Measurements from ENCODE around the gene XAB2. TPM values are rescaled to one million over a fixed set of nuclear protein-coding genes. Genes with fewer than 3 reads are reported as not detected.

Gene XAB2
- total and polyA plus RNA-seq, 2 donors (not counting 1 experiment from before 2014, with no cell fraction given): 62.7 to 93.8 TPM

DNA sequence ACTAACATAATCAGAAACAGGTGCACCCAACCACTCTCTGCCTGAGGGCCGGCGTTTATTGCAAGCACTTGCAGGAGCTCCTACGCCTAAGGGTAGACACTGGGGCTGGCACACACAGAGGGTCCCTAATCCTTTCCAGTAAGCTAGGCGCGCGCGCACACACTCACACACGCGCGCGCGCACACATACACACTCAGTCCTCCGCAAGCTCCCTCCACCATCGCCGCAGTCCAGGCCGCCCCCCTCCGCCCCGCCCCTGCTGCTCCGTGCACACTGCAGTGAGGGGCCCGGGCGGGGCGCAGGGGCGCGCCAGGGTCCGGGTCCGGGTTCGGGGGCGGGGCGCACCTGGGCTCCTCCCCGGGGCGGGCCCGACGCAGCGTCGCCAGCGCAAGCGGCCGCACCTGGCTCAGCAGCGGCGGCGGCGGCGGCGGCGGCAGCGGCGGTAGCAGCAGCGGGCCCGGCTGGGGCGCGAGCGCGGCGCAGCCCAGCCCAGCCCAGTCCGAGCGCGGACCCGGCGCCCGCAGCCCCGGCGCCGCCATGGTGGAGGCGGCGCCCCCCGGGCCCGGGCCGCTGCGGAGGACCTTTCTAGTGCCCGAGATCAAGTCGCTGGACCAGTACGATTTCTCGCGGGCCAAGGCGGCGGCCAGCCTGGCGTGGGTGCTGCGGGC lies 33.7 kb downstream of the XAB2 start, which contains the start of gene CAMSAP3:
Gene CAMSAP3, plus strand, starts transcription at position 398 of the 668 bp plus-strand sequence. Its CDS starts 140 bp downstream, at position 538.
- TF ChIP-seq, protein P1, sequence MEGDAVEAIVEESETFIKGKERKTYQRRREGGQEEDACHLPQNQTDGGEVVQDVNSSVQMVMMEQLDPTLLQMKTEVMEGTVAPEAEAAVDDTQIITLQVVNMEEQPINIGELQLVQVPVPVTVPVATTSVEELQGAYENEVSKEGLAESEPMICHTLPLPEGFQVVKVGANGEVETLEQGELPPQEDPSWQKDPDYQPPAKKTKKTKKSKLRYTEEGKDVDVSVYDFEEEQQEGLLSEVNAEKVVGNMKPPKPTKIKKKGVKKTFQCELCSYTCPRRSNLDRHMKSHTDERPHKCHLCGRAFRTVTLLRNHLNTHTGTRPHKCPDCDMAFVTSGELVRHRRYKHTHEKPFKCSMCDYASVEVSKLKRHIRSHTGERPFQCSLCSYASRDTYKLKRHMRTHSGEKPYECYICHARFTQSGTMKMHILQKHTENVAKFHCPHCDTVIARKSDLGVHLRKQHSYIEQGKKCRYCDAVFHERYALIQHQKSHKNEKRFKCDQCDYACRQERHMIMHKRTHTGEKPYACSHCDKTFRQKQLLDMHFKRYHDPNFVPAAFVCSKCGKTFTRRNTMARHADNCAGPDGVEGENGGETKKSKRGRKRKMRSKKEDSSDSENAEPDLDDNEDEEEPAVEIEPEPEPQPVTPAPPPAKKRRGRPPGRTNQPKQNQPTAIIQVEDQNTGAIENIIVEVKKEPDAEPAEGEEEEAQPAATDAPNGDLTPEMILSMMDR (IDR thresholded peaks at IDR 0.05): no peak
- no peak for TF ChIP-seq EZH2 (IDR thresholded peaks at IDR 0.05; ENCODE audit: borderline replicate concordance, insufficient read depth, low read depth, low read length, poor library complexity, severe bottlenecking)
- peaks cover 2% of the 10 kb centered on the region for H3K9me3 Mint-ChIP-seq (ENCODE audit: insufficient read depth)
- H3K4me2 ChIP-seq (replicated peaks; ENCODE audit: low read depth, low read length, poor library complexity, severe bottlenecking): peak within 1 kb of the TSS; percentile 87

DNA sequence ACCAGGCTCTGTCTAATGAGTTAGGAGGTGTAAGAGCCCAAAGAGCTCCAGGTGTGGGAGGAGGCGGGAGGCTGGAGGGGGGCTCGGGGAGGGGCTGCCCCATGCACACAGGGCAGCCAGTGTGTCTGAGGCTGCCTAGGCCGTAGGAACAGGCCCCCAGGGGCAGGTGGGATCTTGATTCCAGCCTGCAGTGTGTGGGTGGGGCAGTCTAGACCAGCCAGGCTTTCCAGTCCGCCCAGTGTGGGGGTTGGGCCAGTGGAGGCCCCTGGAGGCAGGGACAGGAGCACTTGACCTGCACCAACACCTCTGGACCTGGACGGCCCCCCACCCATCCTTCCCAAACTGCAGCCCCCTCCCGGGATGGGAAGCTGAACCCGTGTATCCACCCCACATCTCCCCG lies 39.1 kb downstream of the XAB2 start:
- CTCF ChIA-PET: no interaction called here
- TF ChIP-seq EZH2 (IDR thresholded peaks at IDR 0.05; ENCODE audit: borderline replicate concordance, insufficient read depth, low read depth, low read length, poor library complexity, severe bottlenecking): no peak
- TF ChIP-seq, protein P1 (IDR thresholded peaks at IDR 0.05): no peak
- Histone ChIP-seq H3K79me2 (ENCODE audit: control insufficient read depth, insufficient read depth, low read length) (no peaks in the 10 kb centered on the region), H3K27ac (ENCODE audit: low read length in 2 of 2) (no peak overlapping the region), H3K9me3 (ENCODE audit: control extremely low read depth in 1 of 3, control insufficient read depth in 2 of 3, insufficient read depth in 1 of 3, low read length in 2 of 3) (no peaks in the 10 kb centered on the region), H3K36me3 (replicated peaks in 1 of 2; ENCODE audit: control extremely low read depth in 1 of 2, control insufficient read depth in 1 of 2, extremely low read depth in 1 of 2, insufficient read depth in 2 of 2, low read length in 1 of 2) (no peaks in the 10 kb centered on the region), H3K9ac (ENCODE audit: low read length) (no peak overlapping the region), H4K20me1 (ENCODE audit: control insufficient read depth, insufficient read depth, low read length, poor library complexity, severe bottlenecking) (no peaks in the 10 kb centered on the region), H3K27me3 (replicated peaks in 1 of 4; ENCODE audit: control extremely low read depth in 1 of 4, control insufficient read depth in 3 of 4, insufficient read depth in 4 of 4, low read length in 3 of 4) (peaks cover 0 to 23% (median 4%) of the 10 kb centered on the region in 4 experiments), H2AFZ (ENCODE audit: insufficient read depth, low read depth, low read length, poor library complexity, severe bottlenecking) (no peak overlapping the region), H3K4me1 (ENCODE audit: control insufficient read depth in 2 of 2, insufficient read depth in 2 of 2, low read length in 2 of 2) (peaks cover 2% of the 10 kb centered on the region in 2 donors), H3K4me2 (replicated peaks; ENCODE audit: low read depth, low read length, poor library complexity, severe bottlenecking) (no peak overlapping the region), H3K4me3 (ENCODE audit: control extremely low read depth in 1 of 5, extremely low read depth in 1 of 5, insufficient read depth in 1 of 5, low read depth in 2 of 5, low read length in 4 of 5) (no peak overlapping the region)
- H3K4me3 Mint-ChIP-seq: no peak overlapping the region
- POLR2A ChIA-PET: no interaction called here
- peaks cover 22% of the 10 kb centered on the region for H3K27me3 Mint-ChIP-seq
- DNase-seq (no peak), ATAC-seq (ENCODE audit: low read depth) (no peak)
- intact Hi-C loops (cut with micrococcal nuclease): no loop called here
- peaks cover 2% of the 10 kb centered on the region for H3K4me1 Mint-ChIP-seq
- H3K9me3 Mint-ChIP-seq (ENCODE audit: insufficient read depth): no peaks in the 10 kb centered on the region
- WGBS (ENCODE audit: insufficient coverage): 64% methylated on average over 8 of the region's 8 CpGs
- no peak overlapping the region for H3K27ac Mint-ChIP-seq

More for the DNA sequence above, 33.7 kb downstream of the XAB2 start, which contains the start of gene CAMSAP3:
- no peaks in the 10 kb centered on the region for H3K79me2 ChIP-seq (ENCODE audit: control insufficient read depth, insufficient read depth, low read length)
- peak; percentile 82 for ATAC-seq (ENCODE audit: low read depth)
- under 1% methylated on average over 77 of the region's 78 CpGs for WGBS (ENCODE audit: insufficient coverage)
- peak within 1 kb of the TSS in 3 of 5 experiments; percentile 38 to 61 (median 47) for H3K4me3 ChIP-seq (ENCODE audit: control extremely low read depth in 1 of 5, extremely low read depth in 1 of 5, insufficient read depth in 1 of 5, low read depth in 2 of 5, low read length in 4 of 5)
- peaks cover 11 to 13% of the 10 kb centered on the region in 2 donors for H3K4me1 ChIP-seq (ENCODE audit: control insufficient read depth in 2 of 2, insufficient read depth in 2 of 2, low read length in 2 of 2)
- no peaks in the 10 kb centered on the region for H4K20me1 ChIP-seq (ENCODE audit: control insufficient read depth, insufficient read depth, low read length, poor library complexity, severe bottlenecking)
- ChIA-PET CTCF (interaction anchor here (0.6 to 1.4 kb wide), 2 partner anchors 325 to 336 kb away, joined by 3 read pairs; no protein-coding TSS in a partner anchor), POLR2A (interaction anchor here (0.5 to 0.6 kb wide), 3 partner anchors 9 to 723 kb away, joined by 4 to 10 read pairs (median 4); no protein-coding TSS in a partner anchor)
- H3K4me1 Mint-ChIP-seq: peaks cover 11% of the 10 kb centered on the region
- no peaks in the 10 kb centered on the region for H3K36me3 ChIP-seq (replicated peaks in 1 of 2; ENCODE audit: control extremely low read depth in 1 of 2, control insufficient read depth in 1 of 2, extremely low read depth in 1 of 2, insufficient read depth in 2 of 2, low read length in 1 of 2)
- peak within 1 kb of the TSS; percentile 81 for H2AFZ ChIP-seq (ENCODE audit: insufficient read depth, low read depth, low read length, poor library complexity, severe bottlenecking)
- H3K27me3 ChIP-seq (replicated peaks in 1 of 4; ENCODE audit: control extremely low read depth in 1 of 4, control insufficient read depth in 3 of 4, insufficient read depth in 4 of 4, low read length in 3 of 4): peaks cover 0 to 47% (median 11%) of the 10 kb centered on the region in 4 experiments
- DNase-seq: peak; percentile 66
- H3K4me3 Mint-ChIP-seq: peak within 1 kb of the TSS; percentile 87
- H3K9ac ChIP-seq (ENCODE audit: low read length): peak within 1 kb of the TSS; percentile 50
- H3K27ac ChIP-seq (ENCODE audit: low read length in 2 of 2): no peak within 1 kb of the TSS
- peaks cover 0 to 4% (median 0%) of the 10 kb centered on the region in 3 donors for H3K9me3 ChIP-seq (ENCODE audit: control extremely low read depth in 1 of 3, control insufficient read depth in 2 of 3, insufficient read depth in 1 of 3, low read length in 2 of 3)
- peak within 1 kb of the TSS; percentile 15 for H3K27ac Mint-ChIP-seq
- intact Hi-C loops (cut with micrococcal nuclease): no loop called here
- H3K27me3 Mint-ChIP-seq: peaks cover 40% of the 10 kb centered on the region

Data from B cell (primary cell).